ENCODE data around the gene FGFR2.

GRCh38 chr10:121461307-121461706, 136.9 kb downstream of the FGFR2 start:
- TF ChIP-seq EZH2 (IDR thresholded peaks at IDR 0.05; ENCODE audit: borderline replicate concordance, low read length) = no peak
- TF ChIP-seq CTCF (conservative IDR thresholded peaks at IDR 0.05 in 1 of 2, IDR thresholded peaks at IDR 0.05 in 1 of 2; ENCODE audit: extremely low read depth in 1 of 2, insufficient read depth in 1 of 2, low read depth in 1 of 2, low read length in 2 of 2) = no peak

All from mammary epithelial cell (primary cell).